Osteoblast (primary cell): Measurements from ENCODE around the gene TBC1D2B. TPM values are rescaled to one million over a fixed set of nuclear protein-coding genes. Genes with fewer than 3 reads are reported as not detected.
A peak's percentile ranks its signal among the peaks of the same experiment; 100 is the strongest.

ENCODE experiments used
- DNase-seq: peaks from one replicate; pipeline ENCODE4 v3.0.0; 2011; ENCODE audit warnings: low spot score, mixed read lengths; ENCODE audit not compliant: insufficient read length; ENCODE audit errors: missing footprints
- H2AFZ ChIP-seq: 2 replicates; pipeline ENCODE4 v1.6.0; 2011; ENCODE audit warnings: mild to moderate bottlenecking, low read length
- H3K27ac ChIP-seq: 2 replicates; pipeline ENCODE4 v1.5.1; 2011; ENCODE audit warnings: mild to moderate bottlenecking, low read depth, low read length, moderate library complexity
- H3K27me3 ChIP-seq: 2 replicates; pipeline ENCODE4 v1.6.0; 2012; ENCODE audit warnings: mild to moderate bottlenecking, control low read depth, inconsistent platforms, low read length, moderate library complexity; ENCODE audit not compliant: insufficient read depth
- H3K36me3 ChIP-seq: 2 replicates; pipeline ENCODE4 v1.5.1; 2011; ENCODE audit warnings: mild to moderate bottlenecking, low read length, control low read depth, moderate library complexity; ENCODE audit not compliant: insufficient read depth
- H3K4me1 ChIP-seq: 2 replicates; pipeline ENCODE4 v1.5.1; 2011; ENCODE audit warnings: mild to moderate bottlenecking, low read length, control low read depth, moderate library complexity; ENCODE audit not compliant: insufficient read depth
- H3K4me2 ChIP-seq: 2 replicates; pipeline ENCODE4 v1.6.0; 2011; ENCODE audit warnings: mild to moderate bottlenecking, low read length; ENCODE audit not compliant: insufficient read depth
- H3K4me3 ChIP-seq: fragments of 200-600 bp; sonication (generic); 3 replicates; pipeline ENCODE4 v1.5.1; 2012; ENCODE audit warnings: mild to moderate bottlenecking, low read length, inconsistent platforms; ENCODE audit not compliant: insufficient read depth
- H3K79me2 ChIP-seq: 2 replicates; pipeline ENCODE4 v1.6.0; 2012; ENCODE audit warnings: mild to moderate bottlenecking, low read length, control low read depth, inconsistent platforms; ENCODE audit not compliant: insufficient read depth
- H3K9me3 ChIP-seq: 2 replicates; pipeline ENCODE4 v1.5.1; 2011; ENCODE audit warnings: low read depth, low read length, control low read depth
- H4K20me1 ChIP-seq: 2 replicates; pipeline ENCODE4 v1.6.0; 2012; ENCODE audit warnings: mild to moderate bottlenecking, low read length, control low read depth; ENCODE audit not compliant: insufficient read depth
- total RNA-seq: library from RNA; depleted of rRNA; stranded (reverse); fragments of >200 nt; gene quantifications from 2 replicates; pipeline ENCODE4 v1.2.3, GENCODE V29; 2012
- TF ChIP-seq, protein P1 (sequence below): IDR thresholded peaks from 2 replicates; pipeline ENCODE4 v1.5.1; 2011; ENCODE audit warnings: mild to moderate bottlenecking, low read depth, low read length, moderate library complexity; ENCODE audit errors: extremely low read depth

The TBC1D2B gene
- total RNA-seq, 1 donor, result 58.3 TPM

DNA sequence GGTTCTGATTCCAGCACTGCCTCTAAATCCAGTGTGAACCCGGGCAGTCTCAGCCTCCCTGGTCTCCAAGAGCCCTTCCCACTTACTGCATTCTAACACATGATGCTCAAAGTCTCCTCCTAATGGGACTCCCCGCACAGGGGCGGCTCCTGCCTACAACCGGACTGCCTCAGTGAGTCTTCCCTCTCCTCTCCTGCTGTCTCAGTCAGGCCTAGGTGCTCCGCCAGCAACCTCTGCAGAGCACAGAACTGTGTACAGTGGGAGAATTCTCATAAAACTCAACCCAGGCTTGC, 28.9 kb downstream of the TBC1D2B start:
- no peak for DNase-seq
- TF ChIP-seq, protein P1, sequence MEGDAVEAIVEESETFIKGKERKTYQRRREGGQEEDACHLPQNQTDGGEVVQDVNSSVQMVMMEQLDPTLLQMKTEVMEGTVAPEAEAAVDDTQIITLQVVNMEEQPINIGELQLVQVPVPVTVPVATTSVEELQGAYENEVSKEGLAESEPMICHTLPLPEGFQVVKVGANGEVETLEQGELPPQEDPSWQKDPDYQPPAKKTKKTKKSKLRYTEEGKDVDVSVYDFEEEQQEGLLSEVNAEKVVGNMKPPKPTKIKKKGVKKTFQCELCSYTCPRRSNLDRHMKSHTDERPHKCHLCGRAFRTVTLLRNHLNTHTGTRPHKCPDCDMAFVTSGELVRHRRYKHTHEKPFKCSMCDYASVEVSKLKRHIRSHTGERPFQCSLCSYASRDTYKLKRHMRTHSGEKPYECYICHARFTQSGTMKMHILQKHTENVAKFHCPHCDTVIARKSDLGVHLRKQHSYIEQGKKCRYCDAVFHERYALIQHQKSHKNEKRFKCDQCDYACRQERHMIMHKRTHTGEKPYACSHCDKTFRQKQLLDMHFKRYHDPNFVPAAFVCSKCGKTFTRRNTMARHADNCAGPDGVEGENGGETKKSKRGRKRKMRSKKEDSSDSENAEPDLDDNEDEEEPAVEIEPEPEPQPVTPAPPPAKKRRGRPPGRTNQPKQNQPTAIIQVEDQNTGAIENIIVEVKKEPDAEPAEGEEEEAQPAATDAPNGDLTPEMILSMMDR, result no peak
- no peak overlapping the region for H2AFZ ChIP-seq
- H3K9me3 ChIP-seq, result no peaks in the 10 kb centered on the region
- peaks cover 29% of the 10 kb centered on the region for H3K36me3 ChIP-seq
- H3K27me3 ChIP-seq, result no peaks in the 10 kb centered on the region
- peaks cover 50% of the 10 kb centered on the region for H3K4me1 ChIP-seq
- peak overlapping the region; percentile 65 for H3K27ac ChIP-seq
- peaks cover 7% of the 10 kb centered on the region for H4K20me1 ChIP-seq
- H3K4me2 ChIP-seq, result no peak overlapping the region
- H3K79me2 ChIP-seq, result peaks cover 45% of the 10 kb centered on the region
- no peak overlapping the region for H3K4me3 ChIP-seq

DNA sequence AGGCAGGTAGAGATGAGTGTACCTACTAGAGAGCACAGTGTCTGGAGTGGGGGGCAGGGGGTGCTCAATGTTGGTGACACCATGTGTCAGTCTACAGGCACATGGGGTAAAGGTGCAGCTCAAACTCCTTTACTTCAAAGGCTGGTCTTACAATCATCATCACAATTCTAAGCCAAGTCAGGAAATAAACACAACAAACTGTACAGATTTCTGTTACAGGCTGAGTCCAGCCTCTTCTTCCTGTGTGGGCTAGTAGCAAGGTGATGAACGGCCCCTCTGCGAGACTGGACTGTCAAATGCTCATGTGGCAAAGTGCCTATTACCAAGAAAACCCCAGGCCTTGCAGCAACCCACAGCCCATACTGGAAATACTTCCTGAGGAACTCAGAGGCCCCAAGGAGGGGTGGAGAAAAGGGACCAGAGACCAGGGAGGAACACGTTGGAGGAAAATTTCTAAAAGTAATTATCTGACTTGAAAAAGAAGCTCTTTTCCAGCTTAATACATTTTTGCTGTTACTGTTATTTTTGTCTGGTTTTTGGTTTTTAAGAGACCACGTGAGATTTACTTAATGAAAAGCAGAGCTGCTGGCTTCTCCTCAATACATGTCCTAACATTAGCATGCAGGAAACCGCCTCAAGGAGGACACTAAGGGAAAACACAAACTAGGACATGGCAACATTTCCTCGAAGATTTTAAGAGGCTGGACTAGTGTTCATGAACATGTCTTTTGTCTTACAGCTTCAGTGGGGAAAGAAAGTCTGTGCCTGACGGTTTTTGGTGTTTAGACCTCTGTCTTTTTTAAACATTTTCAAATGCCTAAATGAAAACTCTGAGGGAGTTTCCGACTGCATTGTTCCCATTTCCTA, 29.5 kb downstream of the TBC1D2B start:
- TF ChIP-seq, protein P1, result no peak
- no peaks in the 10 kb centered on the region for H3K27me3 ChIP-seq
- no peak overlapping the region for H3K4me3 ChIP-seq
- peaks cover 50% of the 10 kb centered on the region for H3K4me1 ChIP-seq
- H2AFZ ChIP-seq, result no peak overlapping the region
- H3K27ac ChIP-seq, result peak overlapping the region; percentile 65
- H4K20me1 ChIP-seq, result peaks cover 7% of the 10 kb centered on the region
- no peak for DNase-seq
- H3K9me3 ChIP-seq, result no peaks in the 10 kb centered on the region
- peak overlapping the region; percentile 19 for H3K4me2 ChIP-seq
- peaks cover 26% of the 10 kb centered on the region for H3K36me3 ChIP-seq
- H3K79me2 ChIP-seq, result peaks cover 39% of the 10 kb centered on the region

DNA sequence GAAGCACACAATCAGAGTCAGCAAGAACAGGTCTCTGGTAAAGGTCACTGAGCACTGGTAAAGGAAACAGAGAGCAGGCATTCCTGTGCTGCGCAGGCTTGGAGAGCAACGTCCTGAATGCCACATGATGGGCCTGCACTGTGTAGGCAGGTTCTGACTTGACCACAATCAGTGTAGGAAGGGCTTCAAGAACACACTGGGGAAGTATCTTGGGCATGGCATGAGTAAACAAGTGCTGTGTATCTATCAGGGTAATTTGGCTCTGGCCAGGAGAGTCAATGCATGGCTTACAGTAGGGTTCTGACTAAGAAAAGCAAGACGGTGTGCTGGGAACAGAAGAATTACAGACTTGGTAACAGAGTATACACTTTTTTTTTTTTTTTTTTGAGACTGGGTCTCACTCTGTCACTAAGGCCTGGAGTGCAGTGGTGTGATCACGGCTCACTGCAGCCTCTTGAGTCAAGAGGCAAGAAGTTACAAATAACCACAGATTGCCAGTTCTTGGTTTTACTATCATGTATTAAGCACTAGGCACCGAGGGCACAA, 30.6 kb downstream of the TBC1D2B start:
- Histone ChIP-seq H3K79me2 (peaks cover 31% of the 10 kb centered on the region), H3K9me3 (no peaks in the 10 kb centered on the region), H2AFZ (no peak overlapping the region), H3K27me3 (no peaks in the 10 kb centered on the region), H3K4me1 (peaks cover 43% of the 10 kb centered on the region), H4K20me1 (peaks cover 10% of the 10 kb centered on the region), H3K27ac (no peak overlapping the region), H3K4me2 (no peak overlapping the region), H3K36me3 (peaks cover 23% of the 10 kb centered on the region), H3K4me3 (no peak overlapping the region)
- DNase-seq, result no peak
- TF ChIP-seq, protein P1, result no peak

DNA sequence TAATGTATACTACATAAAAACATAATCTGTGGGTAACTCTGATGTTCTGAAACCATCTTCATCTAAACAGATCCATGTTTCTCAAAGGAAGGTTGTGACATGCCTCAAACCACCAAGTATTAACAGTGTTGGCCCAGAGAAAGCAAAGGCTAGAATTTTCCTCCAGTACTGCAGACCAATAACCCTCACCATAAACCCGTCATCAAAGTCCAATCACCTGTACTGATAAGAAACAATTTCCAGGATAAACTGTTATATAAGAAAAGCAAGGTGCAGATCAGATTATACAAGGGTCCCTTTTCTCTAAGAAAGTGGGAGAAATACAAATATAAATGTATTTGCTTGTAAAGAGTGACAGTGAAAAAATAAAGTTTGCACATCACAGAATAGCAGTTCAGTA, 32.3 kb downstream of the TBC1D2B start:
- TF ChIP-seq, protein P1, result no peak
- Histone ChIP-seq H2AFZ (no peak overlapping the region), H3K36me3 (peaks cover 20% of the 10 kb centered on the region), H4K20me1 (peaks cover 10% of the 10 kb centered on the region), H3K27ac (no peak overlapping the region), H3K4me1 (peaks cover 31% of the 10 kb centered on the region), H3K4me2 (no peak overlapping the region), H3K4me3 (no peak overlapping the region), H3K9me3 (no peaks in the 10 kb centered on the region), H3K79me2 (peaks cover 27% of the 10 kb centered on the region), H3K27me3 (no peaks in the 10 kb centered on the region)
- no peak for DNase-seq
